Stimulated activated CD8-positive, alpha-beta memory T cell treated with anti-CD3 and anti-CD28 coated beads, Interleukin-15, amount 100 ng/mL, for 48 hours (primary cell): ENCODE measurements around the gene TNFSF13B.

Experiments used
- DNase-seq, 2 donors: peaks; one replicate each; pipeline ENCODE4 v3.0.0-alpha.2; 2020; ENCODE audit warnings: low read depth in 2 of 2

The TNFSF13B gene

GRCh38 chr13:108349269-108349668 is 79.8 kb downstream of the TNFSF13B start:
- DNase-seq, result no peak

GRCh38 chr13:108350579-108350978 is 81.1 kb downstream of the TNFSF13B start:
- no peak for DNase-seq

- no peak for DNase-seq
Measured at GRCh38 chr13:108352599-108352998, 83.1 kb downstream of the TNFSF13B start.

GRCh38 chr13:108357228-108357627 is 87.7 kb downstream of the TNFSF13B start:
- no peak for DNase-seq
